H9 (cell line): ENCODE data around the gene DICER1. TPM values are rescaled to one million over a fixed set of nuclear protein-coding genes. Genes with fewer than 3 reads are reported as not detected.

Experiments used
- DNase-seq: peaks from one replicate; pipeline ENCODE4 v3.0.0-alpha.2; 2017
- H2AFZ ChIP-seq: one replicate; pipeline ENCODE4 v1.6.1; 2013; ENCODE audit warnings: mild to moderate bottlenecking, low read length, control low read depth, moderate library complexity
- H2AK5ac ChIP-seq: 2 replicates; pipeline ENCODE4 v1.6.1; 2013; ENCODE audit warnings: low read length, control low read depth, mixed read lengths; ENCODE audit not compliant: insufficient read length
- H2BK120ac ChIP-seq: one replicate; pipeline ENCODE4 v1.6.1; 2013; ENCODE audit warnings: low read depth, mild to moderate bottlenecking, low read length, control low read depth, inconsistent platforms; ENCODE audit not compliant: poor library complexity, severe bottlenecking
- H2BK12ac ChIP-seq: 2 replicates; pipeline ENCODE4 v1.6.1; 2013; ENCODE audit warnings: low read length, control low read depth, mixed read lengths, low read depth; ENCODE audit not compliant: insufficient read length
- H2BK15ac ChIP-seq: 2 replicates; pipeline ENCODE4 v1.6.1; 2013; ENCODE audit warnings: low read depth, low read length, control low read depth
- H2BK20ac ChIP-seq: one replicate; pipeline ENCODE4 v1.6.1; 2013; ENCODE audit warnings: low read depth, mild to moderate bottlenecking, low read length, control low read depth, inconsistent platforms; ENCODE audit not compliant: poor library complexity, severe bottlenecking
- H2BK5ac ChIP-seq: 2 replicates; pipeline ENCODE4 v1.6.1; 2013; ENCODE audit warnings: low read length, control low read depth, mixed read lengths; ENCODE audit not compliant: insufficient read length
- H3K14ac ChIP-seq: 2 replicates; pipeline ENCODE4 v1.6.1; 2013; ENCODE audit warnings: low read length, control low read depth; ENCODE audit not compliant: insufficient read depth
- H3K18ac ChIP-seq: 2 replicates; pipeline ENCODE4 v1.6.1; 2013; ENCODE audit warnings: low read depth, mild to moderate bottlenecking, mixed read lengths, low read length, control low read depth; ENCODE audit not compliant: insufficient read length
- H3K23ac ChIP-seq: 2 replicates; pipeline ENCODE4 v1.6.1; 2013; ENCODE audit warnings: low read length, control low read depth, mixed read lengths, low read depth; ENCODE audit not compliant: insufficient read length
- H3K23me2 ChIP-seq: 2 replicates; pipeline ENCODE4 v1.6.1; 2013; ENCODE audit warnings: low read depth, mild to moderate bottlenecking, mixed read lengths, low read length, control low read depth; ENCODE audit not compliant: insufficient read length, poor library complexity, severe bottlenecking
- H3K27ac ChIP-seq: 2 replicates; pipeline ENCODE4 v1.5.1; 2013; ENCODE audit warnings: low read length, control low read depth, mixed read lengths, low read depth; ENCODE audit not compliant: insufficient read length
- H3K27me3 ChIP-seq: 2 replicates; pipeline ENCODE4 v1.6.1; 2013; ENCODE audit warnings: low read length, control low read depth, inconsistent platforms; ENCODE audit not compliant: insufficient read depth
- H3K4ac ChIP-seq: 2 replicates; pipeline ENCODE4 v1.6.1; 2013; ENCODE audit warnings: low read depth, mild to moderate bottlenecking, control low read depth, inconsistent platforms, low read length, moderate library complexity
- H3K4me1 ChIP-seq: 2 replicates; pipeline ENCODE4 v1.6.1; 2013; ENCODE audit warnings: low read length, control low read depth, inconsistent platforms; ENCODE audit not compliant: insufficient read depth
- H3K4me2 ChIP-seq: 2 replicates; pipeline ENCODE4 v1.6.1; 2013; ENCODE audit warnings: low read length, control low read depth, mixed read lengths; ENCODE audit not compliant: insufficient read length, insufficient read depth
- H3K56ac ChIP-seq: 2 replicates; pipeline ENCODE4 v1.6.1; 2013; ENCODE audit warnings: low read depth, mild to moderate bottlenecking, mixed read lengths, low read length, control low read depth; ENCODE audit not compliant: insufficient read length
- H3K79me1 ChIP-seq: 2 replicates; pipeline ENCODE4 v1.6.1; 2013; ENCODE audit warnings: low read depth, mild to moderate bottlenecking, moderate library complexity, low read length, control low read depth, inconsistent platforms; ENCODE audit not compliant: insufficient read depth, poor library complexity, severe bottlenecking
- H3K79me2 ChIP-seq: 2 replicates; pipeline ENCODE4 v1.6.1; 2013; ENCODE audit warnings: low read length, control low read depth, inconsistent platforms; ENCODE audit not compliant: insufficient read depth
- H3K9ac ChIP-seq: 2 replicates; pipeline ENCODE4 v1.6.1; 2013; ENCODE audit warnings: low read length, control low read depth, mixed read lengths; ENCODE audit not compliant: insufficient read length; ENCODE audit errors: extremely low read depth
- H3K9me3 ChIP-seq: one replicate; pipeline ENCODE4 v1.6.1; 2013; ENCODE audit warnings: low read depth, low read length, inconsistent platforms; ENCODE audit not compliant: control insufficient read depth
- H3T11ph ChIP-seq: one replicate; pipeline ENCODE4 v1.6.1; 2013; ENCODE audit warnings: mild to moderate bottlenecking, low read length, control low read depth, inconsistent platforms
- H4K20me1 ChIP-seq: one replicate; pipeline ENCODE4 v1.6.1; 2013; ENCODE audit not compliant: control insufficient read depth, insufficient read length, insufficient read depth
- H4K5ac ChIP-seq: 2 replicates; pipeline ENCODE4 v1.6.1; 2013; ENCODE audit warnings: low read depth, mild to moderate bottlenecking, mixed read lengths, low read length, control low read depth; ENCODE audit not compliant: insufficient read length
- H4K8ac ChIP-seq: replicated peaks from 2 replicates; pipeline ENCODE4 v1.6.1; 2013; ENCODE audit warnings: low read length, control low read depth, mixed read lengths, low read depth; ENCODE audit not compliant: insufficient read length
- H4K91ac ChIP-seq: 2 replicates; pipeline ENCODE4 v1.6.1; 2013; ENCODE audit warnings: low read depth, mild to moderate bottlenecking, moderate library complexity, mixed read lengths, low read length, control low read depth; ENCODE audit not compliant: insufficient read length
- H3K27ac Mint-ChIP-seq, 3 experiments: 2 replicates in 2 of 3; 3 replicates in 1 of 3; pipeline ENCODE4 v1.8.0; 2020 to 2021; ENCODE audit warnings: mixed read lengths in 3 of 3, mild to moderate bottlenecking in 1 of 3, moderate library complexity in 1 of 3
- H3K27me3 Mint-ChIP-seq: 2 replicates; pipeline ENCODE4 v1.8.0; 2021; ENCODE audit warnings: low read depth, mild to moderate bottlenecking, moderate library complexity, mixed read lengths
- H3K36me3 Mint-ChIP-seq, 3 experiments: 2 replicates in 2 of 3; 3 replicates in 1 of 3; pipeline ENCODE4 v1.8.0; 2020 to 2021; ENCODE audit warnings: low read depth in 3 of 3, mixed read lengths in 3 of 3; ENCODE audit not compliant: insufficient read depth in 1 of 3
- H3K4me1 Mint-ChIP-seq, 2 experiments: 2 replicates each; pipeline ENCODE4 v1.8.0; 2020; ENCODE audit warnings: mixed read lengths in 2 of 2
- H3K4me3 Mint-ChIP-seq, 2 experiments: 2 replicates in 1 of 2; 3 replicates in 1 of 2; pipeline ENCODE4 v1.8.0; 2020 to 2021; ENCODE audit warnings: mild to moderate bottlenecking in 2 of 2, mixed read lengths in 2 of 2, moderate library complexity in 1 of 2
- H3K9me3 Mint-ChIP-seq, 2 experiments: 2 replicates in 1 of 2; 3 replicates in 1 of 2; pipeline ENCODE4 v1.8.0; 2020; ENCODE audit warnings: mild to moderate bottlenecking in 2 of 2, mixed read lengths in 2 of 2, moderate library complexity in 1 of 2
- WGBS: extraction: QIAGEN DNeasy Blood & Tissue Kit; methylation state at CpG from one replicate; pipeline ENCODE4 v1.1.7; 2013; ENCODE audit warnings: missing lambda C conversion rate, low lambda C conversion rate, mixed read lengths; ENCODE audit not compliant: insufficient read length; ENCODE audit errors: extremely low coverage; 5-methylcytosine and 5-hydroxymethylcytosine counted together
- total RNA-seq: library from RNA; stranded (reverse); gene quantifications from 2 replicates; pipeline ENCODE4 v1.2.1, GENCODE V29; 2021
- TF ChIP-seq, protein P1 (sequence below): fragments of 200-600 bp; sonication (generic); conservative IDR thresholded peaks from 3 replicates; pipeline ENCODE4 v1.8.0; 2021; ENCODE audit warnings: antibody characterized with exemption, mild to moderate bottlenecking

DICER1 gene
- total RNA-seq, 1 experiment from 2014 or later = 57.0 TPM

DNA sequence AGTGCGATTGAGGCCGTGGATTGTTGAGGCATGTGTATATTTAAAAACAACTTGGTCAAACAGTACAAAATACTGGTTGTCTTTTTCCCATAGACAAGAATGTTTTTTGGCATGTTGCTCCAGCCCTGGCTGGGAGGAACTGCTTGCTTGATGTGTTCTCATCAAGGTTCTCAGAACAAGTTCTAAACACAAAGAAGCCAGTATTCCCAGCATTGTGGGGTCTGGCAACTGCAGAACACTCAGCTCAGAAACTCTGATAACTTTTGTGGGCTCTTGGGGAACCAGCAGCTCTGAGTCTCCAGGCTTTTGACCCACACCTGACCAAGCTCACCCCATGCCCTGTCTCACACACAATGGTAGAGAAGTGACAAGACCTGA is 27.1 kb upstream of the DICER1 start:
- TF ChIP-seq, protein P1, sequence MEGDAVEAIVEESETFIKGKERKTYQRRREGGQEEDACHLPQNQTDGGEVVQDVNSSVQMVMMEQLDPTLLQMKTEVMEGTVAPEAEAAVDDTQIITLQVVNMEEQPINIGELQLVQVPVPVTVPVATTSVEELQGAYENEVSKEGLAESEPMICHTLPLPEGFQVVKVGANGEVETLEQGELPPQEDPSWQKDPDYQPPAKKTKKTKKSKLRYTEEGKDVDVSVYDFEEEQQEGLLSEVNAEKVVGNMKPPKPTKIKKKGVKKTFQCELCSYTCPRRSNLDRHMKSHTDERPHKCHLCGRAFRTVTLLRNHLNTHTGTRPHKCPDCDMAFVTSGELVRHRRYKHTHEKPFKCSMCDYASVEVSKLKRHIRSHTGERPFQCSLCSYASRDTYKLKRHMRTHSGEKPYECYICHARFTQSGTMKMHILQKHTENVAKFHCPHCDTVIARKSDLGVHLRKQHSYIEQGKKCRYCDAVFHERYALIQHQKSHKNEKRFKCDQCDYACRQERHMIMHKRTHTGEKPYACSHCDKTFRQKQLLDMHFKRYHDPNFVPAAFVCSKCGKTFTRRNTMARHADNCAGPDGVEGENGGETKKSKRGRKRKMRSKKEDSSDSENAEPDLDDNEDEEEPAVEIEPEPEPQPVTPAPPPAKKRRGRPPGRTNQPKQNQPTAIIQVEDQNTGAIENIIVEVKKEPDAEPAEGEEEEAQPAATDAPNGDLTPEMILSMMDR = no peak

More for the DNA sequence above, 27.1 kb upstream of the DICER1 start:
- H3K23me2 ChIP-seq = no peaks in the 10 kb centered on the region
- H2BK5ac ChIP-seq = no peak overlapping the region
- H4K5ac ChIP-seq = no peak overlapping the region
- no peak overlapping the region for H2AK5ac ChIP-seq
- no peaks in the 10 kb centered on the region; the same call in 1 of the 2 replicates for H3K4me1 ChIP-seq
- no peak for DNase-seq
- H3K9me3 ChIP-seq = no peaks in the 10 kb centered on the region
- peaks cover 4% of the 10 kb centered on the region for H3K27me3 Mint-ChIP-seq
- H3T11ph ChIP-seq = no peak overlapping the region
- H3K9ac ChIP-seq = no peak overlapping the region
- H2AFZ ChIP-seq = no peak overlapping the region
- H3K27me3 ChIP-seq = no peaks in the 10 kb centered on the region
- no peak overlapping the region for H3K23ac ChIP-seq
- H3K4ac ChIP-seq = no peak overlapping the region
- H2BK15ac ChIP-seq = no peak overlapping the region
- no peak overlapping the region for H3K27ac ChIP-seq
- no peak overlapping the region for H3K4me3 Mint-ChIP-seq
- WGBS = no CpG with 5 or more reads among the region's 2 CpGs
- H3K27ac Mint-ChIP-seq = no peak overlapping the region; a peak in 1 of 7 replicates
- H3K4me2 ChIP-seq = no peak overlapping the region
- no peak overlapping the region for H3K56ac ChIP-seq
- no peaks in the 10 kb centered on the region for H3K79me1 ChIP-seq
- H3K4me1 Mint-ChIP-seq = peaks cover 16 to 17% of the 10 kb centered on the region in 2 experiments
- H2BK12ac ChIP-seq = no peak overlapping the region
- H2BK120ac ChIP-seq = no peak overlapping the region
- no peak overlapping the region for H4K8ac ChIP-seq
- H4K20me1 ChIP-seq = no peaks in the 10 kb centered on the region
- no peak overlapping the region for H4K91ac ChIP-seq
- H2BK20ac ChIP-seq = no peak overlapping the region
- H3K79me2 ChIP-seq = no peaks in the 10 kb centered on the region
- peaks cover 10 to 17% of the 10 kb centered on the region in 2 experiments; a peak in 4 of 5 replicates for H3K9me3 Mint-ChIP-seq
- no peak overlapping the region for H3K14ac ChIP-seq
- no peak overlapping the region for H3K18ac ChIP-seq
- H3K36me3 Mint-ChIP-seq = peaks cover 4 to 17% (median 5%) of the 10 kb centered on the region in 3 experiments; a peak in 5 of 7 replicates
